ENCODE results near the gene GNA12.

DNA sequence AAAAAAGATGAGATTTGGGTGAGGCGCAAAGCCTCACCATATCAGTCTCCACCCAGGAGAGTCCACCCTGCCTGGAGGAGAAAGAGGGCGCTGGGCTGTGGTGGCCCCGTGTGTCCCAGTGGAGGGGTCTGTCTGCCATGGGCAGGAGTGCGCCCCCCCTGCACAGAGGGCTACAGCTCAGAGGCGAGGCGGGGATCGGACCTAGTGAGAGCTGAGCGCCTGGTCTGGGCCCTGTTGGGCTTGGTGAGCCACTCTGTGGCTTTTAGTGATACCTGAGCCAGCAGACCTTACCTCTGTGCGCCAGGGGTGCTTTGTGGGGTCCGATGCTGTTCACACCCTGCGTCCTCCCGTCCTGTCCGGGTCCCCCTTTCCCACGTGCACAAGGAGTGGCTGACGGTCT, 25.9 kb upstream of the GNA12 start:
- TF ChIP-seq, protein P1, sequence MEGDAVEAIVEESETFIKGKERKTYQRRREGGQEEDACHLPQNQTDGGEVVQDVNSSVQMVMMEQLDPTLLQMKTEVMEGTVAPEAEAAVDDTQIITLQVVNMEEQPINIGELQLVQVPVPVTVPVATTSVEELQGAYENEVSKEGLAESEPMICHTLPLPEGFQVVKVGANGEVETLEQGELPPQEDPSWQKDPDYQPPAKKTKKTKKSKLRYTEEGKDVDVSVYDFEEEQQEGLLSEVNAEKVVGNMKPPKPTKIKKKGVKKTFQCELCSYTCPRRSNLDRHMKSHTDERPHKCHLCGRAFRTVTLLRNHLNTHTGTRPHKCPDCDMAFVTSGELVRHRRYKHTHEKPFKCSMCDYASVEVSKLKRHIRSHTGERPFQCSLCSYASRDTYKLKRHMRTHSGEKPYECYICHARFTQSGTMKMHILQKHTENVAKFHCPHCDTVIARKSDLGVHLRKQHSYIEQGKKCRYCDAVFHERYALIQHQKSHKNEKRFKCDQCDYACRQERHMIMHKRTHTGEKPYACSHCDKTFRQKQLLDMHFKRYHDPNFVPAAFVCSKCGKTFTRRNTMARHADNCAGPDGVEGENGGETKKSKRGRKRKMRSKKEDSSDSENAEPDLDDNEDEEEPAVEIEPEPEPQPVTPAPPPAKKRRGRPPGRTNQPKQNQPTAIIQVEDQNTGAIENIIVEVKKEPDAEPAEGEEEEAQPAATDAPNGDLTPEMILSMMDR (IDR thresholded peaks at IDR 0.05), result no peak
- TF ChIP-seq POLR2A (IDR thresholded peaks at IDR 0.05), result no peak
